Kidney epithelial cell (primary cell): ENCODE results near the gene MSH3. TPM values are rescaled to one million over a fixed set of nuclear protein-coding genes. Genes with fewer than 3 reads are reported as not detected.

Source experiments
- DNase-seq: peaks from one replicate; pipeline ENCODE4 v3.0.0-alpha.2; 2010; ENCODE audit warnings: low read depth
- H3K27me3 ChIP-seq: 2 replicates; pipeline ENCODE4 v1.6.0; 2011; ENCODE audit warnings: low read length; ENCODE audit not compliant: control insufficient read depth, insufficient read depth
- H3K36me3 ChIP-seq: 2 replicates; pipeline ENCODE4 v1.5.1; 2011; ENCODE audit warnings: low read length; ENCODE audit not compliant: control insufficient read depth, insufficient read depth
- H3K4me3 ChIP-seq: 2 replicates; pipeline ENCODE4 v1.5.1; 2011; ENCODE audit warnings: low read depth, mild to moderate bottlenecking, control low read depth, low read length
- total RNA-seq: library from RNA; depleted of rRNA; stranded (reverse); fragments of >200 nt; gene quantifications from 2 replicates; pipeline ENCODE4 v1.2.3, GENCODE V29; 2015
- TF ChIP-seq, protein P1 (sequence below): IDR thresholded peaks from 2 replicates; pipeline ENCODE4 v1.5.1; 2011; ENCODE audit warnings: mild to moderate bottlenecking, moderate library complexity, low read length, control low read depth, inconsistent platforms; ENCODE audit not compliant: insufficient read depth, poor library complexity, severe bottlenecking

Gene MSH3
- total RNA-seq, 1 donor from 2014 or later = 23.5 TPM

DNA sequence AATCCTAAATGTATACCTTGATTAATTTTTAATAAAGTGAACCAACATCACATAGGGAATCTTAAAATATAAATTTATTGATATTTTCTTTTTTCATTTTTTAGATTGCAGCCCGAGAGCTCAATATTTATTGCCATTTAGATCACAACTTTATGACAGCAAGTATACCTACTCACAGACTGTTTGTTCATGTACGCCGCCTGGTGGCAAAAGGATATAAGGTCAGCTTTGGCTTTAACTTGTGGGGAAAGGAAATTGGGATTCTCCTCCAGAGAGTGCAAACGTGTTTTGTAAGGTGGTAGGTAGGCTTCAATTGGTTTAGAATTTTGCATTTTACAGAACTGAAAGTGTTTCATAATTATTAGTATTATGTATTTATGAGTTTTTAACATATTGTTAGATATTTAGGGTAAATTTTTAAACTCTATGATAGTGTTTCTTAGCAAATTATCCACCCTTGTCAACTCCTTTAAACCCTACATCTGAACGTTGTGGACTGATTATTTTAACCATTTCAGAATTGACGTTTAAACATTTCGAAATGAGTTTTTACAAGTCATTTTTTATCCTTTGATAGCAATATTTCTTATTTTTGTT is 17.8 kb downstream of the MSH3 start:
- H3K4me3 ChIP-seq = no peak overlapping the region
- peak; percentile 38 for DNase-seq
- no peaks in the 10 kb centered on the region for H3K36me3 ChIP-seq
- no peaks in the 10 kb centered on the region for H3K27me3 ChIP-seq
- TF ChIP-seq, protein P1, sequence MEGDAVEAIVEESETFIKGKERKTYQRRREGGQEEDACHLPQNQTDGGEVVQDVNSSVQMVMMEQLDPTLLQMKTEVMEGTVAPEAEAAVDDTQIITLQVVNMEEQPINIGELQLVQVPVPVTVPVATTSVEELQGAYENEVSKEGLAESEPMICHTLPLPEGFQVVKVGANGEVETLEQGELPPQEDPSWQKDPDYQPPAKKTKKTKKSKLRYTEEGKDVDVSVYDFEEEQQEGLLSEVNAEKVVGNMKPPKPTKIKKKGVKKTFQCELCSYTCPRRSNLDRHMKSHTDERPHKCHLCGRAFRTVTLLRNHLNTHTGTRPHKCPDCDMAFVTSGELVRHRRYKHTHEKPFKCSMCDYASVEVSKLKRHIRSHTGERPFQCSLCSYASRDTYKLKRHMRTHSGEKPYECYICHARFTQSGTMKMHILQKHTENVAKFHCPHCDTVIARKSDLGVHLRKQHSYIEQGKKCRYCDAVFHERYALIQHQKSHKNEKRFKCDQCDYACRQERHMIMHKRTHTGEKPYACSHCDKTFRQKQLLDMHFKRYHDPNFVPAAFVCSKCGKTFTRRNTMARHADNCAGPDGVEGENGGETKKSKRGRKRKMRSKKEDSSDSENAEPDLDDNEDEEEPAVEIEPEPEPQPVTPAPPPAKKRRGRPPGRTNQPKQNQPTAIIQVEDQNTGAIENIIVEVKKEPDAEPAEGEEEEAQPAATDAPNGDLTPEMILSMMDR = peak; percentile 83

DNA sequence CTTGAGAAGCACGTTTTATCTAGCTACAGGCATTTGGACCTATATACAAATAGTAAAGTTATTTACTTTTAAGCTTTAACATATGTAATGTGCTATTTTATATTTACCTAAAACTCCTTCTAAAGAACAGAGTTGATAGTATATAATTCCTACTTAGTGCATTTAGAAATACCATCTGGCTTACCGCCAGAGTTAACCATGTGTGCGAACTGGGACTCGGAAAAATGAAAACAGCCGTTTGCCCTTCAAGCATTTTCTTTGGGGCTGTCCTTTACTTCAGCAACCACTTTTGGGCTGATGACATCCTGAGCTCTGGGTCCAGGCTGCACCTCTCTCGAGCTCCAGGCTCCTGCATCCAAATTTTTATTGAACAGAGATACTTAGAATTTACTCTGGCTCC is 22.3 kb downstream of the MSH3 start:
- Histone ChIP-seq H3K27me3 (no peaks in the 10 kb centered on the region), H3K36me3 (no peaks in the 10 kb centered on the region), H3K4me3 (no peak overlapping the region)
- DNase-seq = no peak
- TF ChIP-seq, protein P1 = no peak

DNA sequence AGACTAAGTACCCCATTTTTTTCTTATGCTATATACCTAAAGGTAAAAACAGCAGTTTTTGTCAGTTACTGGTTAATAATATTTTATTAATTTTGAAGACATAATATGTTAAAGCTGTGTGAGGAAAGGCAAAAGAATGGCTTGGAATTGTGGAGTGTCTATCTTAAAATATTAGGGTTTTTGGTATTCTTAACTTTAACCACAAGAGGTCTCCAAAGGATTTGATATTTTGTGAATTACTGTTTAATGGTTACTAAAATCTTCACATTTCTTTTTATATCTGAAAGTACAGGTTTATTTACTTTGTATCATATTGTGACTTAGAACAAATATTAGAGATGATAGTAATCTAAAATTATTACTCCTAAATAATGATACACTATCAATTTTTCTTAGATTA is 32.3 kb downstream of the MSH3 start:
- no peak for DNase-seq
- TF ChIP-seq, protein P1 = no peak

DNA sequence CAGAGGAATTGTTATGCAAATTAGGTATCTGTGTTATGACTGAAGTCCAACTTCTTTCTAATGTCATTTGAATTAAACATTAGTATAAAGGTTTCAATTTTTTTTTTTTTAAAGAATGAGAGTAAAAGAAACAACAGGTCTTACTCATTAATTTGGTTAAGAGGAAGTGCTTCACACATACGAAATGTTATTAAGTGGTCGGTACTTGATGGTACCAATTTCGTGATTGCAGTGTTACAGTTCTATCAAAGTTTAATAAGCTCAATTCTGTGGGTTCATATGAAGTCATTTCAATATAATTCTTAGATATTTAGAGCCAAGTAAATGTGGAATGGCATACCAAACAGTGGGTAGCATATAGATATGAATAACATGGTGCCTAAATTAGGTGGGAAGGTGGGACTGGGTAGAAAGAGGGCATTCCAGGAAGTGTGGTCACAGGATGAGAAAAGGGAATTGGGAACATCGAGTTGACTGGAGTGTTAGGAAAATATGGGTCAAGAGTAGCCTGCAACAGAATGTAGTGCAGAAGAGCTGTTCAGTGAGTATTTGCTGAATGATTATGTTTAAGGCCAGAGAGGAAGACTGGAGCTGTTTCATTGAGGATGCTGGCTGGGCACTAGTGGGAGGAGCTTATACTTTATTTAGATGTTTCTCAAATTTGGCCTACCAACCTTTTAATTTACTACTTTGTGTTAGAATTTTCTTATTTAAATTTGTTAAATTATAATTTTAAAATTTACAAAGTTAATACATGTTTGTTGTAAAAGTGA is 34.4 kb downstream of the MSH3 start:
- TF ChIP-seq, protein P1 = no peak
- DNase-seq = no peak
- H3K27me3 ChIP-seq = no peaks in the 10 kb centered on the region
- H3K36me3 ChIP-seq = no peaks in the 10 kb centered on the region
- no peak overlapping the region for H3K4me3 ChIP-seq

More for the DNA sequence above, 32.3 kb downstream of the MSH3 start:
- H3K36me3 ChIP-seq = no peaks in the 10 kb centered on the region
- H3K27me3 ChIP-seq = no peaks in the 10 kb centered on the region
- H3K4me3 ChIP-seq = no peak overlapping the region

DNA sequence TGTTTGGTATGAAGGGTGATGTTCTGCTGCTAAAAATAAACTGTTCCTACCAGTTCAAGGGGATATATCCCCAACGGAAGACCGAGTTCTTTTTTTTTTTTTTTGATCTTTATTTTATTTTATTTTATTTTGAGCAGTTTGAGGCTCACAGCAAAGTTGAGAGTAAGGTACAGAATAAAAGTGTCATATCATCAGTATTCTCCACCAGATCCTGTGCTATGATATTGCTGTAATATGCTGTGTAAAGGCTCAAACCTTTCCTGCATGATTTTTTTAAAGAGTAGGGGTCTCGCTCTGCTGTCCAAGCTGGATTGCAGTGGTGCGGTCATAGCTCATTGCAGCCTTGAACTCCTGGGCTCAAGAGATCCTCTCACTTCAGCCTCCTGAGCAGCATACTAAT is 35.2 kb downstream of the MSH3 start:
- no peak for DNase-seq
- TF ChIP-seq, protein P1 = no peak
- Histone ChIP-seq H3K27me3 (no peaks in the 10 kb centered on the region), H3K4me3 (no peak overlapping the region), H3K36me3 (no peaks in the 10 kb centered on the region)
